ENCODE data around the gene LRRN4CL.

The LRRN4CL gene

GRCh38 chr11:62719302-62719978 lies 30.1 kb upstream of the LRRN4CL start:
- no peak overlapping the region for H3K4me3 ChIP-seq (ENCODE audit: low read depth, low read length)
- DNase-seq (ENCODE audit: low read depth) = no peak
- no peak for TF ChIP-seq CTCF (IDR thresholded peaks at IDR 0.05; ENCODE audit: low read depth, low read length, missing control alignments)
- in situ Hi-C loops (cut with HindIII; ENCODE audit: low sequenced_read_pairs) = no loop called here

- TF ChIP-seq CTCF (IDR thresholded peaks at IDR 0.05; ENCODE audit: low read depth, low read length, missing control alignments) = no peak
- H3K4me3 ChIP-seq (ENCODE audit: low read depth, low read length) = no peak overlapping the region
- DNase-seq (ENCODE audit: low read depth) = no peak
- in situ Hi-C loops (cut with HindIII; ENCODE audit: low sequenced_read_pairs) = no loop called here
These were observed 27.5 kb upstream of the LRRN4CL start for GRCh38 chr11:62716816-62717215.

GRCh38 chr11:62716206-62716605 lies 26.9 kb upstream of the LRRN4CL start:
- TF ChIP-seq CTCF (IDR thresholded peaks at IDR 0.05; ENCODE audit: low read depth, low read length, missing control alignments) = no peak
- no peak for DNase-seq (ENCODE audit: low read depth)
- no peak overlapping the region for H3K4me3 ChIP-seq (ENCODE audit: low read depth, low read length)
- in situ Hi-C loops (cut with HindIII; ENCODE audit: low sequenced_read_pairs) = no loop called here

- no peak for DNase-seq (ENCODE audit: low read depth)
- TF ChIP-seq CTCF (IDR thresholded peaks at IDR 0.05; ENCODE audit: low read depth, low read length, missing control alignments) = no peak
- in situ Hi-C loops (cut with HindIII; ENCODE audit: low sequenced_read_pairs) = no loop called here
These were observed 26.1 kb upstream of the LRRN4CL start for GRCh38 chr11:62715150-62716130.

GRCh38 chr11:62713343-62713742 lies 24.0 kb upstream of the LRRN4CL start:
- DNase-seq (ENCODE audit: low read depth) = no peak
- H3K4me3 ChIP-seq (ENCODE audit: low read depth, low read length) = no peak overlapping the region
- in situ Hi-C loops (cut with HindIII; ENCODE audit: low sequenced_read_pairs) = no loop called here
- TF ChIP-seq CTCF (IDR thresholded peaks at IDR 0.05; ENCODE audit: low read depth, low read length, missing control alignments) = no peak

More at GRCh38 chr11:62715150-62716130, 26.1 kb upstream of the LRRN4CL start:
- H3K4me3 ChIP-seq (ENCODE audit: low read depth, low read length) = no peak overlapping the region

GRCh38 chr11:62712861-62713260 lies 23.5 kb upstream of the LRRN4CL start:
- in situ Hi-C loops (cut with HindIII; ENCODE audit: low sequenced_read_pairs) = no loop called here
- H3K4me3 ChIP-seq (ENCODE audit: low read depth, low read length) = no peak overlapping the region
- DNase-seq (ENCODE audit: low read depth) = no peak
- no peak for TF ChIP-seq CTCF (IDR thresholded peaks at IDR 0.05; ENCODE audit: low read depth, low read length, missing control alignments)

Measured in astrocyte of the cerebellum (primary cell).